HG02610 (cell line): ENCODE results near the gene NXPH3.

Experiments used
- ATAC-seq: cut with Tn5 transposase; IDR thresholded peaks from one replicate; pipeline ENCODE4 v1.9.1; 2021; ENCODE audit warnings: mild to moderate bottlenecking, moderate library complexity; ENCODE audit not compliant: unreplicated experiment

The NXPH3 gene

DNA sequence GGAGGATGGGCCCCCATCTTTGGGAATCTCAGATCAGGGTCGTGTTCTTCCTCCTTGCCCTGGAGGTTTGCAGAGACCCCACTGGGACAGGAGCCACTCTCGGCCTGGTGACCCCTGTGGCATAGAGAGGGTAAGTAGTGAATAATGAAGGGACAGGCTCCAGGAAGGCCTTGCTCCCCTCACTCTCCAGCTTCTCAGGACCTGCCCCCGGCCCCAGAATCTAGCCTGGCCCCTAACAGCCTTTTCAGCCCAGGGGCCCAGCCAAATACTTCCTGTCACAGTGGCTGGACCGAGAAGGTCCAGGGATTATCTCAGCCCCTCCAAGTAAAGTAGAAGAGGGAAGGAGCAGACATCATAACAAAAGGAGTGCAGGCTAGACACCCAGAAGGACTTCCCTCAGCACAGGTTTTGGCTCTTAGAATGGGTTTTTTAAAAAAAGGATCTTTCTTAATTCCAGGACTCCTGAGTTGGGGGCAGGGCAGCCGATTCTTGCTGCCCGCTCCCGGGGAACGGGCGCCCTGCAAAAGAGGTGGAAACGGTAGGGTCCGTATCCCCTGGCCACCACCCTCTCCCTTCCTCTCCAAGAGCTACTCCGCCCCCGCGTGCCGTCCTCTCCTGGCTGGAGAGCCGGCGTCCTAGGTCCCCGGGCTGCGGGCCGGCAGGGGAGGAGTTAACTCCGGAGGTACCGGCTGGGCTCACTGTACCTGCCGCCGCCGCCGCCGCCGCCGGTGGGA, 559 bp upstream of the NXPH3 start:
- no peak for ATAC-seq

DNA sequence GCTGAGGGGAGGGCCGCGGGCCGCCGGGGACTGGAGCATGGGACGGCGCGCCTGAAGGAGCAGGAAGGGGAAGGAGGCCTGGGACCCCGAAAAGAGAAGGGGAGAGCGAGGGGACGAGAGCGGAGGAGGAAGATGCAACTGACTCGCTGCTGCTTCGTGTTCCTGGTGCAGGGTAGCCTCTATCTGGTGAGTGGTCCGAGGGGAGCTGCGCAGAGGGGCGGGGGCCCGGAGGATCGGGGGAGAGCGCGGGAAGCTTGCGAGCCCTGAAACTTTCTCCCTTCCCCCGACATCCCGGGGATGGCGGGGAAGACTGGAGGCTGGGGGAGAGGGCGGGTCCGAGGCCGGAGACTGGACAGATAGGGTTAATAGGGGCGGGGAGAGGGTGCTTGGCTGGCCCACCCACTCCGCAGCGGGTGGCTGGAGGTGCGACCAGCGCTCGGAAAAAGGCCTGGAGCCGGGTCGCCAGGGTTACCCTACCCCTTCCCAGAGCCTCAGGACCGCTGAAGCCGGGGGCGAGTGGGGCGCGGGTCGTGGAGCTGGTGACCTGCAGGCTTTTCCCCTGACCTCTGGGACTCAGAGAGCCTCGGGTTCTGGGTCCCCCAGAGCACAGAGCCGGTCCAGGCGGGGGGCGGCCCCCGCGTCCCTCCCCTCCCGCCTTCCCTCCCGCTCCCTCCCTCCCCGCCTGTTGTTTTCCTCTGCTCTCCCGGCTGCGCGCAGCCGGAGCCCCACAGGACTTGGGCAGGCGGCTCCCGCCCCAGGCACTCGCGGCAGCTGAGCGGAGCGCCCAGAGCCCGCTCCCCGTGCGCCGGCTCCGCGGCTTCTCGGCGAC, 631 bp downstream of the NXPH3 start:
- no peak for ATAC-seq

DNA sequence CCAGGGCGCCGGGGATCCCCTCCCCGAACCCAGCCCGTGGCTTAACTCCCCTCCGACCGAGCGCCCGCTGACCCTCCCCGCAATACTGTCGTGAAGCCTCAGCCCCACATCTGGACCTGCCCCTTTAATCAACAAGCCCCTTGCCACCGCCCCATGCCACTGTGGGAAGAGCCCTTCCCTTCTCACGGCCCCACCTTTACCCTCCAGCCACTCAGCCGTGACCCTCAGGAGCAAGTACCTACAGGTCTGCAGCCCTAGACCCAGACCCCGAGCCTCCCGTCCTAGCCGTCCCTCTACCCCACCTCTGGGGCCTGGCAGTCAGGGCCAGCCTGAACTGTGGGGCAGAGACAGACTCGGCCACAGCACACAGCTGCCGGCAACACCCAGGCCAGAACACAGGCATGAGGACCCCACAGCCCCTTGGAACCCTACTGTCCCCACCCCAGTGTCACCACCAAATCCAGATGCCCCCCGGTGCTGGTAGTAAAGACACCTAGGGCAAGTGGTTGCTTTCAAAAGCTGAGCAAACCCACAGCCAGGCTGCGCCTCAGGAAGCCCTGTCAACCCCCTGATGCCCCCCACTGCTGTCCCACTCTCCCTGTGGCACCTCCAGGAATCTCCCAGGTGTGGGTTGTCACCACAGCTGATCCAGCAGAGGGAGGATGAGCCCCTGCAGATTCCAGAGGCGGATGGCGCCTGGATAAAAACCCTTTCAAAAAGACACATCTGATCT, 1.4 kb downstream of the NXPH3 start:
- no peak for ATAC-seq

DNA sequence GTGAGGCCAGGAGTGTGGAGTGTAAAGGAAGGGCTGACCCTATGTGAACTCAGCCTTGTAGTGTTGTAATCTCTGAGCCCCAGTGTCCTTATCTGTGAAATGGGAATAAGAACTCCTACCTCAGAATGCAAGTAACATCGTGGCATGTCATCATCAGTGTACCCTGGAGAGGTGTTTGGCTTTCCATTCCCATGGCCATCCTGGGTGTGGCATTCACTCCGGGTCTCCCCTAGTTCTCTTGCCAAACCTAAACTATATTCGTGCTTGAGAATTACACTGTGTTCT, 1.9 kb downstream of the NXPH3 start:
- ATAC-seq: no peak

DNA sequence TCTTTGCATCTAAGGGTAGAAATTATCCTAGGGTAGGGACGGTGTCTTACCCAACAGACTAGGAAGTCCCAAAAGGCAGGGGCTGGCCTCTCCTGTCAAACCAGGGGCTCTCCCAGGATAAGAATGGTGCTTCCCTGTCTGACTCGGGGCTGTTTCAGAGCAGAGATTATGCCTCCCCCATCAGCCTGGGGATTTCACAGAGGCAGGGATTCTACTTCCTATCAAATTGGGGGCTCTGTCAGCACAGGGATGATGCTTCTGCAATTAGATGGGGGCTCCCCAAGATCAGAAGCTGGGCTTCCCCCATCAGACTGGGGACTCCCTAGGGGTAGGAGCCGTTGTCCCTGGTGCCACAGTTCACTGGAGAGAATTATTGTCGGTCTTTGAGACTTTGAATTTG, 2.3 kb downstream of the NXPH3 start:
- ATAC-seq: peak; percentile 43

DNA sequence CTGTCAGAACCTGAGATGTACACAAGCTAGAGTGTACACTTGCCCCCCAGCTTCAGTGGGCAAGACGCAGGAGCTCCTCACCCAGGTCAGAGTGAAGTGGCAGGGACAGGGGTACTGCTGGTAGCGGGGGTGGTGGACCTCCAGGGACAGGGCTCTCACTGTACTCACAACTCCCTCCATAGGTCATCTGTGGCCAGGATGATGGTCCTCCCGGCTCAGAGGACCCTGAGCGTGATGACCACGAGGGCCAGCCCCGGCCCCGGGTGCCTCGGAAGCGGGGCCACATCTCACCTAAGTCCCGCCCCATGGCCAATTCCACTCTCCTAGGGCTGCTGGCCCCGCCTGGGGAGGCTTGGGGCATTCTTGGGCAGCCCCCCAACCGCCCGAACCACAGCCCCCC, 2.7 kb downstream of the NXPH3 start:
- no peak for ATAC-seq

DNA sequence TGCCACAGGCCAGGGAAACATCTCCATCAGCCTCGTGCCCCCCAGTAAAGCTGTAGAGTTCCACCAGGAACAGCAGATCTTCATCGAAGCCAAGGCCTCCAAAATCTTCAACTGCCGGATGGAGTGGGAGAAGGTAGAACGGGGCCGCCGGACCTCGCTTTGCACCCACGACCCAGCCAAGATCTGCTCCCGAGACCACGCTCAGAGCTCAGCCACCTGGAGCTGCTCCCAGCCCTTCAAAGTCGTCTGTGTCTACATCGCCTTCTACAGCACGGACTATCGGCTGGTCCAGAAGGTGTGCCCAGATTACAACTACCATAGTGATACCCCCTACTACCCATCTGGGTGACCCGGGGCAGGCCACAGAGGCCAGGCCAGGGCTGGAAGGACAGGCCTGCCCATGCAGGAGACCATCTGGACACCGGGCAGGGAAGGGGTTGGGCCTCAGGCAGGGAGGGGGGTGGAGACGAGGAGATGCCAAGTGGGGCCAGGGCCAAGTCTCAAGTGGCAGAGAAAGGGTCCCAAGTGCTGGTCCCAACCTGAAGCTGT, 3.4 kb downstream of the NXPH3 start:
- ATAC-seq: no peak

DNA sequence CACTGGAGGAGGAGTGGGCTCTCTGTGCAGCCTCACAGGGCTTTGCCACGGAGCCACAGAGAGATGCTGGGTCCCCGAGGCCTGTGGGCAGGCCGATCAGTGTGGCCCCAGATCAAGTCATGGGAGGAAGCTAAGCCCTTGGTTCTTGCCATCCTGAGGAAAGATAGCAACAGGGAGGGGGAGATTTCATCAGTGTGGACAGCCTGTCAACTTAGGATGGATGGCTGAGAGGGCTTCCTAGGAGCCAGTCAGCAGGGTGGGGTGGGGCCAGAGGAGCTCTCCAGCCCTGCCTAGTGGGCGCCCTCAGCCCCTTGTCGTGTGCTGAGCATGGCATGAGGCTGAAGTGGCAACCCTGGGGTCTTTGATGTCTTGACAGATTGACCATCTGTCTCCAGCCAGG, 3.9 kb downstream of the NXPH3 start:
- no peak for ATAC-seq

DNA sequence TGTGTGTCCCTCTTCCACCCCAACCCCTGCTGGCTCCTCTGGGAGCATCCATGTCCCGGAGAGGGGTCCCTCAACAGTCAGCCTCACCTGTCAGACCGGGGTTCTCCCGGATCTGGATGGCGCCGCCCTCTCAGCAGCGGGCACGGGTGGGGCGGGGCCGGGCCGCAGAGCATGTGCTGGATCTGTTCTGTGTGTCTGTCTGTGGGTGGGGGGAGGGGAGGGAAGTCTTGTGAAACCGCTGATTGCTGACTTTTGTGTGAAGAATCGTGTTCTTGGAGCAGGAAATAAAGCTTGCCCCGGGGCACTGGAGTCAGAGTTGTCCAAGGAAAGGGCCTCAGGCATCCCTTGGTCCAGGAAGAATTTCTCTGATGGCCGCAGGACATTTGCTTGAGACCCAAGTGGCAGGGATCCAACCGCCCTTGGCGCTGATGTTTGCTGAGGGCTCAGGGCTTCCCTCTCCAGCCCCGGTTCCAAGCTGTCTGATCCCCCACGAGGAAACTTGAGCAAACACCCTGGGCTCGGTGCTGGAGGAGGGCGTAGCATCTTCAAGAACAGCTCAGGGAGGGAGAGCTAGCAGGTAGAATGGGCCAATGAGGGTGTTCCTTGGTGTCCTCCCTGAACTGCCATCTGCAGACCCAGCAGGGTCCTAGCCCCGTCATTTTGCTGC, 4.5 kb downstream of the NXPH3 start:
- ATAC-seq: no peak

DNA sequence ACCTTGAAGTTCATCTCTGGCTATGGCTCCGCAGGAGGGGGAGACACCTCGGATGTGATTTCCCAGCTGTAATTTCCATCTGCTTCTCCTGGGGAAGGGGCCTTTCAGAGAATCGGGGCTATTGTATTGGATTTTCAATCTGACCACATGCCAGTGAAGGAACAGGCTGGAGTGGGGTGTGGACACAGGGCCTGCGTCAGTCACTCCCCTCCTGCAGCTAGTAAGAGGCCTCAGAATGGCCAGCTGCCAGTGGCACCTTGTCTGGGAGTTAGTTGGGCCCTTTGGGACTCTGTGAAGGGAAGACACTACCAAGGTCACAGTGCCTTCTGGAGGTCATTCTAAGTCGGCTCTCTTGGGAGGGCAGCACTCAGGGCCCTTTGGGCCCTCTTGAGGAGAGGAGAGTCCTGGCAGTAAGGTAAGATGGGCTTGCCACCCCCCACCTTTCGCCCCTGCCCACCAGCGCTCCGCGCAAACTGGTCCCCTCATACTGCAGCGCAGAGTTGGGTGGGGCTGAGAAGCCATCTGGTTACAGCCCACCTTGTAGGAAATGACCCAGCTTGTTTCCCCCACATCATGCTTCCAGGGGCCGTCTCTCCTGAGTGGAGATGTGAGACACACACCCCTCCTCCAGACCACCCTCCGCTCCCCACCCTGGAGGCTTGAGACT, 5.4 kb downstream of the NXPH3 start:
- ATAC-seq: no peak

DNA sequence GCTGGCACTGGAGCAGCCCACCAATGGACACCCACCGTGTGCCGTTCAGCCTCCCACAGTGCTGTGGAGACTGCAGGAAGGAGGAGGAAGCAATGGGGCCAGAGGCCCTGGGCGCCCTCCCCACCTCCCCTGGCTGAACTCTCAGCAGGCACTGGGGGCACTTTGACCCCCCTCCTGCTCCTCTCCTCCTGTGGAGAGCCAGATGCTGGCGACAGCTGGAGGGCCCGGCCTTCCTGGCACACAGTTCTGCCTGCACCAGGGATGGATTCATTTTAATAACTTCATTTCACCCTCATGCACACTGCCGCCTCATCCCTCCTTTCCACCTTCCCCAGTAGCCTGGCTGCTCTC, 6.0 kb downstream of the NXPH3 start:
- no peak for ATAC-seq

DNA sequence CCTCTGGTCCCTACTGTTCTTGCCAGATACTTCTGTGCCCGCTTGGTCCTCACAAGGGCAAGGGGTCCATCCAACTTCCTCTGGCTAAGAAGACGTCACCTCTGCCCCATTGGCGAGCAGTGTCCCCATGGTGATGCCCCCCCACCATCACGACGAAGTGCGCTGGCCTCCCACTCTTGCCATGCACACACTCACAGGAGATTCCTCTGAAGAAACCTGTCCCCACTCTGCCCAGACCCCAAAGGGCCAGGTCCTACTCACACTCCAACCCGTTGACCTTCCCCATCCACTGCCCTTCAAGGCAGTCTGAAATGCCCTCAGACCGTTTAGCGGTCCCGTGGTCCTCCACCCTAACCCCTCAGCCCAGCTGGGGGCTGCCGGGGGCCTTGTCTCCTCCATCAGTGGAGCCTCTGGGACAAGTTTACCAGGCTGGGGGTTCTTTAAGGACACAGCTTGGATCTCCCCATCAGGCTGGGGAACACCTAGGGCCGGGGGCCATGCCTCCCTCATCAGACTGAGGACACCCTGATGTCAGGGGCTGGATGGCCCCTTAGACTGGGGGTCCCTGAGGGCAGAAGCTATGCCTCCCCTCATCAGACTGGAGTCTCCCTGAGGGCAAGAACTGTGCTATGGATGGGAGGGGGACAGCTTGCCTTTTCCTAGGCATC, 6.5 kb downstream of the NXPH3 start:
- no peak for ATAC-seq

DNA sequence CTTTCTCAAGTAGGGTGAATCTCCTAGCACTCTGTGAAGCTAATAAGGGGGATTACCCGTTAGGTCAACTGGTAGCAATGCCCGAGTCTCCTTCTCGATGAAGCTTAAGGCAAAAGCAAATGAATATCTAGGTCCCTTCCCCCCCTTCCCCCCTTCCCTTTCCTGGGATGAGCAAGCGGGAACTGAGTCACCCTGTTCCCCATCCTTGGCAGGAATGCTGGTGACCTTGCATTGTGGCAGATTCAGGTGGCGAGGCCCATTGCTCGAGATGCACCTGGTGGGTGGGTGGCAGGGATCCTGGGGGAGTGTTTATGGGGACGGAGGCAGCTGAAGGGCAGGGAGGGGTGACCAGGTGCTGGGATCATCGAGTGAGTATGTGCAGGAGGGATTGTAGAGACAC, 7.1 kb downstream of the NXPH3 start:
- ATAC-seq: no peak

DNA sequence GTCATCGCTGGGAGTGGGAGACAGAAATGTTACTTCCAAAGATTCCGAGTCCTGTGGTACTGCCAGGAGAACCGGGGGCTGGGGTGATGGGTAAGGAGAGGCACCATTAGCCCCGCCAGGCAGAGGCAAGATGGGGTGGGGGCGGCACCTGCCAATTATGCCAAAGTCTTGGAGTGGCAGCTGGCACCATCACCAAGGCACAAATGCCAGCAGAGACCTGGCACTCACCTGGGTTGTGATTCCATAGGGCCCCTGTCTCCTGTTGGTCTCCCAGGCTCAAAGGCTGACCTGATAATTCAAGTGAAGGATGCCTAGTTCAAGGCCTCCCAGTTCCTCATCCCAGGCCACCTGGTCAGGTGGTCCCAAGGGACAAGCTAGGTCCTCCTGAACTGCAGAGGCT, 7.6 kb downstream of the NXPH3 start:
- no peak for ATAC-seq

DNA sequence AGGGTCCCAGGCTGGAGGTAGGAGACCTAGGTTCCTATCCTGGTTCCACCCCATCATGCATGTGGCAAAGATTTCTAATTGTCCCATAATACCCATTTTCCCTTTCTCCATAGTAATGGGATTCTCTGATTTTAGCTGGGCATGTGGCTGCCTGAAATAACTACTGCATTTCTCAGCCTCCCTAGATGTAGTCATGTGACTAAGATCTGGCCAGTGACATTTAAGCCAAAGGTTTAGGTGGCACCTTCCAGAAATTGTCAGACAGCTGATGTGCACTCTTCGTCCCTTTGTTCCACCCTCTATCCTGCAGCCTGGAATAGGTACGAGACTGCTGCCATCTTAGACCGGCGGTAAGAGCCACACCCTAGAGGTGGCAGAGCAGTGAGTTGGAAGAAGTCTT, 8.2 kb downstream of the NXPH3 start:
- ATAC-seq: no peak

DNA sequence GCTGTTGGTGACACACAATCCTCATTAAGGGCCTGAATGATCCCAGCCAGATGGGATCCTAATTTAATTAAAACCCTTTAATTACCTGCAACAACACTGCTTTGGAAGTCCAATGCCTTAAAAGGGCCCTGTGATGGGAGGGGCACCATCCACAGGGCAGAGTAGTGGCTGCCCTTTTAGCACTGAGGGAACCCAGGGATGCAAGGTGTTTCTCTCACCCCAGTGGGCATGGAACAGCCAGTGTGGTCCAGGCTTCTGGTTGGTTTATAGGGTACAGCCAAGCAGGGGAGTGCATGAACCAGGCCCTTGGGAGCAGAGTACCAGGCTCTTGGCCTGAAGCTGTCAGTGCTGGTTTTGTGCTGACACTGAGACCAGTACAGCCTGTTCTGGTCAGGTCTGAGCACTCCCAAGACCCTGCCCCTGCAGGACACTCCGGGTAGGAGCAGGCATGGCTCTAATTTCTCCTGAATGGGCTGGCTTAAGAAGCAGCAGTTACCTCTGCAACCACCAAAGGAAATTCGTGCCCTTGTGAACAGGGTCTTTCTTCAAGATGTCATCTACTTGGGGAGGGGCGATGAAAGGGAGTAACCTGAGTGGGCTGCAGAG, 9.9 kb downstream of the NXPH3 start:
- no peak for ATAC-seq

DNA sequence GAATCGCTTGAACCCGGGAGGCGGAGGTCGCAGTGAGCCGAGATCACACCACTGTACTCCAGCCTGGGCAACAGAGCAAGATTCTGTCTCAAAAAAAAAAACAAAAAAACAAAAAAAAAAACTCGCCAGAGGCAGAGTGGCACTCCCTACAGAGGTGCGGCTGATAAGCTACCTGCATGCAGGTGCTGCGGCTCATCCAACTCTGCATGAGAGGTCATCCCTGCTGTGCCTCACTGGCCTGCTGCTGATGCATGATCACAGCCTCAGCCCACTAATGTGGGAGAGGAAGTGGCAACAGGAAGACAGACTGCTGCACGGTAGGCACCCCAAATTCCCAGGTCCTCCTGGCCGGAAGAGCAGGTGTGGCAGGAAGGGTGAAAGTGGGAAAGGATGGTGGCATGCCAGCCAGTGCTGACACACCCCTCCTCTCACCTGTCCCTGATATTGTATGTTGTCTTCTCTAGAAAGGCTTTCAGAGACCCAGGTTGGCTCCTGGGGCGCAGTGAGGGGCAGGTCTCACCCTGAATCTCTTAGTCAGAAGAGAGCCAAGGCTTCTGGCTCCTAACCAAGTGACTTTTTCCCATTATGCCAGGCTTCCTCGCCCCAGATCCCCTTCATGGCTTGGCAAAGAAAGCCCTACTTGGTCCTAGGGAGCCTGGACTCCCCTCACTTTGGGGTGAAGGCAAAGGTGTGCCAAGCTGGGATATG, 11.8 kb downstream of the NXPH3 start:
- ATAC-seq: no peak

DNA sequence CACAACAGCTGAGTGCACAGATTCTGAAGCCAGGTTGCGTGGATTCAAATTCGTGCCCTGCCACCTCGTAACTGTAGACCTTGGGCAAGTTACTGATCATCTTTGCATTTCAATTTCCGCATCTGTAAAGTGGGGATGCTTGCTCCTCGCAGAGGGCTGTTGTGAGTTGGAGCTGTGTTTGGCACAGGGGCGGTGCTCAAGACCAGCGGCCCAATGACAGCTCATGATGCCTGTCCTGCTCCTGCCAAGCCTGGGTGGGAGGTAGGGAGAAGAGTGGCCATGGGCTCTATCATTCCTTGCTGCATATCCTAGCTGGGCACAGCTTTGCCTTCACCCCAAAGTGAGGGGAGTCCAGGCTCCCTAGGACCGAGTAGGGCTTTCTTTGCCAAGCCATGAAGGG, 12.6 kb downstream of the NXPH3 start:
- no peak for ATAC-seq
